ENCODE results near the gene CTNND1. TPM values are rescaled to one million over a fixed set of nuclear protein-coding genes. Genes with fewer than 3 reads are reported as not detected.

The CTNND1 gene
- total and polyA plus RNA-seq, 9 of the 15 experiments (the other 6 are each of a cell fraction or from before 2014, with no cell fraction given) = 11.1 to 74.0 (median 43.3) TPM

DNA sequence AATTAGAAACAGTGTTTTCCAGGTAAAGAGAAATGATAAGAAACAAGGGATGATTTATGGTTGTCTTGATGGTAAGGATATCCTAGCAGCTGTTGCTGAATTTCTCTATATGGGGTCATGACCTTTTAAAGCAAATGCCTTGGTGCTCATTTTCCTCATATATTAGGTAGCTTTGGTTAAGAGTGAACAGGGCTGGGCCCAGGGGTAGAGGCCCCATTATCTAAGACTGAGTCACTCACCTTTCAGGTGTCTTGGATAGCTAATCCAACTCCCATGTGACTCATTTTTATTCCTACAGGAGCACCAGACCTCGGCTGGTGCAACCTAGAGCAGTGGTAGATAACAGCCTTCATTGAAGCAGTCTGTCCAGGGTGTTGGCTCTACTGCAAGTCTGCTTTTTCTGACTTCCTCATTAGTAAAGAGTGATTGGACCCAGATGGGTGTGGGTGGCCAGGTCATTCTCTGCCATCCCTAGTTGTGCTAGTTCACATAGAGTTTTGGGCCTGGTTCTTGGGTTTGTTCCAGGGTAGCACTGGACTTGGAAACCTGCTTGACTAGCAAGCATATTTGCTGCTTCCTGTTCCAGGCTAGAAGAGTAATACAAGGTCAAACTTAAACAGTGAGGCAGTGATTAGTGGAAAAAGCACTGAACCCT lies 37.4 kb downstream of the CTNND1 start (continued):
- 0 out of 2 replicates have a peak, but pooled peaks have one; percentile 37 for TF ChIP-seq MYC (IDR thresholded peaks at IDR 0.05; ENCODE audit: low read depth, low read length)
- no peak for TF ChIP-seq MYC (CRISPR knock-in tag; IDR thresholded peaks at IDR 0.05; ENCODE audit: borderline replicate concordance, low read depth)
- TF ChIP-seq, protein P1, sequence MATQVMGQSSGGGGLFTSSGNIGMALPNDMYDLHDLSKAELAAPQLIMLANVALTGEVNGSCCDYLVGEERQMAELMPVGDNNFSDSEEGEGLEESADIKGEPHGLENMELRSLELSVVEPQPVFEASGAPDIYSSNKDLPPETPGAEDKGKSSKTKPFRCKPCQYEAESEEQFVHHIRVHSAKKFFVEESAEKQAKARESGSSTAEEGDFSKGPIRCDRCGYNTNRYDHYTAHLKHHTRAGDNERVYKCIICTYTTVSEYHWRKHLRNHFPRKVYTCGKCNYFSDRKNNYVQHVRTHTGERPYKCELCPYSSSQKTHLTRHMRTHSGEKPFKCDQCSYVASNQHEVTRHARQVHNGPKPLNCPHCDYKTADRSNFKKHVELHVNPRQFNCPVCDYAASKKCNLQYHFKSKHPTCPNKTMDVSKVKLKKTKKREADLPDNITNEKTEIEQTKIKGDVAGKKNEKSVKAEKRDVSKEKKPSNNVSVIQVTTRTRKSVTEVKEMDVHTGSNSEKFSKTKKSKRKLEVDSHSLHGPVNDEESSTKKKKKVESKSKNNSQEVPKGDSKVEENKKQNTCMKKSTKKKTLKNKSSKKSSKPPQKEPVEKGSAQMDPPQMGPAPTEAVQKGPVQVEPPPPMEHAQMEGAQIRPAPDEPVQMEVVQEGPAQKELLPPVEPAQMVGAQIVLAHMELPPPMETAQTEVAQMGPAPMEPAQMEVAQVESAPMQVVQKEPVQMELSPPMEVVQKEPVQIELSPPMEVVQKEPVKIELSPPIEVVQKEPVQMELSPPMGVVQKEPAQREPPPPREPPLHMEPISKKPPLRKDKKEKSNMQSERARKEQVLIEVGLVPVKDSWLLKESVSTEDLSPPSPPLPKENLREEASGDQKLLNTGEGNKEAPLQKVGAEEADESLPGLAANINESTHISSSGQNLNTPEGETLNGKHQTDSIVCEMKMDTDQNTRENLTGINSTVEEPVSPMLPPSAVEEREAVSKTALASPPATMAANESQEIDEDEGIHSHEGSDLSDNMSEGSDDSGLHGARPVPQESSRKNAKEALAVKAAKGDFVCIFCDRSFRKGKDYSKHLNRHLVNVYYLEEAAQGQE (IDR thresholded peaks at IDR 0.05; ENCODE audit: borderline replicate concordance) = peak; percentile 13; the same call in 1 of the 2 replicates
- TF ChIP-seq, protein P1 (CRISPR knock-in tag; IDR thresholded peaks at IDR 0.05; ENCODE audit: low read depth) = no peak
- peak; percentile 15; the same call in 1 of the 2 replicates for TF ChIP-seq ESRRA (IDR thresholded peaks at IDR 0.05; ENCODE audit: borderline replicate concordance, low read depth)
- peak; percentile 38 for TF ChIP-seq TCF3 (CRISPR knock-in tag; IDR thresholded peaks at IDR 0.05)
- peak; percentile 59 for TF ChIP-seq JUND (IDR thresholded peaks at IDR 0.05; ENCODE audit: borderline replicate concordance, low read depth, low read length)
- TF ChIP-seq JUND (tag; IDR thresholded peaks at IDR 0.05; ENCODE audit: borderline replicate concordance, low read depth, low read length) = peak; percentile 76; the same call in 1 of the 3 replicates
- no peak for TF ChIP-seq RAD51 (IDR thresholded peaks at IDR 0.05; ENCODE audit: borderline replicate concordance, low read depth)
- TF ChIP-seq POLR2AphosphoS2 (IDR thresholded peaks at IDR 0.05; ENCODE audit: low read length) = no peak
- TF ChIP-seq, protein P2, sequence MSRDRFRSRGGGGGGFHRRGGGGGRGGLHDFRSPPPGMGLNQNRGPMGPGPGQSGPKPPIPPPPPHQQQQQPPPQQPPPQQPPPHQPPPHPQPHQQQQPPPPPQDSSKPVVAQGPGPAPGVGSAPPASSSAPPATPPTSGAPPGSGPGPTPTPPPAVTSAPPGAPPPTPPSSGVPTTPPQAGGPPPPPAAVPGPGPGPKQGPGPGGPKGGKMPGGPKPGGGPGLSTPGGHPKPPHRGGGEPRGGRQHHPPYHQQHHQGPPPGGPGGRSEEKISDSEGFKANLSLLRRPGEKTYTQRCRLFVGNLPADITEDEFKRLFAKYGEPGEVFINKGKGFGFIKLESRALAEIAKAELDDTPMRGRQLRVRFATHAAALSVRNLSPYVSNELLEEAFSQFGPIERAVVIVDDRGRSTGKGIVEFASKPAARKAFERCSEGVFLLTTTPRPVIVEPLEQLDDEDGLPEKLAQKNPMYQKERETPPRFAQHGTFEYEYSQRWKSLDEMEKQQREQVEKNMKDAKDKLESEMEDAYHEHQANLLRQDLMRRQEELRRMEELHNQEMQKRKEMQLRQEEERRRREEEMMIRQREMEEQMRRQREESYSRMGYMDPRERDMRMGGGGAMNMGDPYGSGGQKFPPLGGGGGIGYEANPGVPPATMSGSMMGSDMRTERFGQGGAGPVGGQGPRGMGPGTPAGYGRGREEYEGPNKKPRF (IDR thresholded peaks at IDR 0.05; ENCODE audit: low read depth, low read length) = no peak
- TF ChIP-seq CTBP1 (IDR thresholded peaks at IDR 0.05; ENCODE audit: borderline replicate concordance) = peak; percentile 84
- no peak for TF ChIP-seq ZSCAN29 (IDR thresholded peaks at IDR 0.05)
- TF ChIP-seq, protein P3, sequence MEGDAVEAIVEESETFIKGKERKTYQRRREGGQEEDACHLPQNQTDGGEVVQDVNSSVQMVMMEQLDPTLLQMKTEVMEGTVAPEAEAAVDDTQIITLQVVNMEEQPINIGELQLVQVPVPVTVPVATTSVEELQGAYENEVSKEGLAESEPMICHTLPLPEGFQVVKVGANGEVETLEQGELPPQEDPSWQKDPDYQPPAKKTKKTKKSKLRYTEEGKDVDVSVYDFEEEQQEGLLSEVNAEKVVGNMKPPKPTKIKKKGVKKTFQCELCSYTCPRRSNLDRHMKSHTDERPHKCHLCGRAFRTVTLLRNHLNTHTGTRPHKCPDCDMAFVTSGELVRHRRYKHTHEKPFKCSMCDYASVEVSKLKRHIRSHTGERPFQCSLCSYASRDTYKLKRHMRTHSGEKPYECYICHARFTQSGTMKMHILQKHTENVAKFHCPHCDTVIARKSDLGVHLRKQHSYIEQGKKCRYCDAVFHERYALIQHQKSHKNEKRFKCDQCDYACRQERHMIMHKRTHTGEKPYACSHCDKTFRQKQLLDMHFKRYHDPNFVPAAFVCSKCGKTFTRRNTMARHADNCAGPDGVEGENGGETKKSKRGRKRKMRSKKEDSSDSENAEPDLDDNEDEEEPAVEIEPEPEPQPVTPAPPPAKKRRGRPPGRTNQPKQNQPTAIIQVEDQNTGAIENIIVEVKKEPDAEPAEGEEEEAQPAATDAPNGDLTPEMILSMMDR (IDR thresholded peaks at IDR 0.05 in 2 of 3, conservative IDR thresholded peaks at IDR 0.05 in 1 of 3; ENCODE audit: insufficient read depth in 2 of 3, low read depth in 1 of 3, low read length in 3 of 3) = no peak
- no peak for TF ChIP-seq FOS (IDR thresholded peaks at IDR 0.05; ENCODE audit: extremely low read depth, insufficient read length)
- TF ChIP-seq SPI1 (IDR thresholded peaks at IDR 0.05; ENCODE audit: borderline replicate concordance, low read depth, low read length) = peak; percentile 89
- 0 out of 2 replicates have a peak, but pooled peaks have one; percentile 5 for TF ChIP-seq SP1 (CRISPR knock-in tag; IDR thresholded peaks at IDR 0.05)

Measured in K562 (cell line).